Tibial nerve (tissue), 4 donors: ENCODE measurements around the gene CDH26. TPM values are rescaled to one million over a fixed set of nuclear protein-coding genes. Genes with fewer than 3 reads are reported as not detected.
A peak's percentile ranks its signal among the peaks of the same experiment; 100 is the strongest.

Source experiments
- DNase-seq, 2 donors: peaks; one replicate each; pipeline ENCODE4 v3.0.0-alpha.2; 2019; ENCODE audit warnings: low spot score in 2 of 2
- H3K27ac ChIP-seq, 4 donors: fragments of 200-600 bp; sonication (generic) in 3 of 4; one replicate each; pipeline ENCODE4 v1.5.1; 2017 to 2019; ENCODE audit warnings: mild to moderate bottlenecking in 1 of 4
- H3K27me3 ChIP-seq, 2 donors: fragments of 200-600 bp; sonication (generic) in 1 of 2; one replicate each; pipeline versions ENCODE4 v1.5.1 to v1.6.0; 2017 to 2019
- H3K36me3 ChIP-seq, 3 donors: fragments of 200-600 bp; sonication (generic); one replicate each; pipeline ENCODE4 v1.5.1; 2018 to 2019
- H3K4me1 ChIP-seq, 4 donors: fragments of 200-600 bp; sonication (generic) in 3 of 4; one replicate each; pipeline ENCODE4 v1.5.1; 2017 to 2019
- H3K4me3 ChIP-seq, 4 donors: fragments of 200-600 bp; sonication (generic) in 3 of 4; one replicate each; pipeline ENCODE4 v1.5.1; 2017 to 2019; ENCODE audit warnings: mild to moderate bottlenecking in 1 of 4, moderate library complexity in 1 of 4
- H3K9me3 ChIP-seq, 4 donors: fragments of 200-600 bp; sonication (generic) in 3 of 4; one replicate each; pipeline ENCODE4 v1.5.1; 2017 to 2019
- EP300 ChIP-seq, 2 donors: sonication (generic); formaldehyde crosslinking; IDR thresholded peaks; one replicate each; pipeline ENCODE4 v1.6.1; 2017; ENCODE audit warnings: antibody characterized with exemption in 2 of 2, mild to moderate bottlenecking in 1 of 2
- POLR2A ChIP-seq, 2 donors: fragments of 450-650 bp; IDR thresholded peaks; one replicate each; pipeline ENCODE4 v1.6.1; 2017; ENCODE audit warnings: antibody characterized with exemption in 2 of 2, mild to moderate bottlenecking in 2 of 2, moderate library complexity in 2 of 2
- WGBS, 2 donors: methylation state at CpG; one replicate each; pipeline ENCODE4 v1.1.5; 2018; 5-methylcytosine and 5-hydroxymethylcytosine counted together
- total RNA-seq, 4 donors: library from RNA; depleted of rRNA; stranded (reverse); fragments of >200 nt; gene quantifications; one replicate each; pipeline ENCODE4 v1.1.0, GENCODE V29; 2016
- TF ChIP-seq, protein P1 (sequence below), 5 experiments: fragments of 200-600 bp in 3 of 5; fragments of 450-650 bp in 2 of 5; sonication (generic) in 3 of 5; IDR thresholded peaks; one replicate each; pipeline ENCODE4 v1.5.1; 2016 to 2019; ENCODE audit warnings: antibody characterized with exemption in 5 of 5, mild to moderate bottlenecking in 3 of 5, moderate library complexity in 2 of 5

CDH26 gene
- total RNA-seq, 4 donors from 2014 or later, result 1.3 to 4.8 (median 2.6) TPM

DNA sequence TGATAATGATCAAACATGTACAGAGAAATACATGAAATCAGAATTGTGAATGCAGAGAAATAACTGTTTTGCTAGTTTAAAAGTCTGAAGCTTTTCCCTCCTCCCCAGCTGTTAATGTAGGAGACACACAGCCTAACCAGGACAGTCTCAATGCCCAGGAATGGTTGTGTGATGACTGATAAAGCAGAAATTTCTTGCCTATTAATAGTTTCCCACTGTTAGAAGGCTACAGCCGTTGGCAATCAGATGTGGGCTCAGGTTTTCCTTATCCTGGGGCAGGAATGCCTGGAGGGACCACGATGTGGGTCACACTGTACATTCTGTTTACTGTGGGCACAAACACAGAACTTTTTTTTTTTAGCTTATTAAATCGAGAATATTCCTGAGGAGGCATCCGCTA, 20.0 kb upstream of the CDH26 start:
- no peak for DNase-seq
- peaks cover 0 to 76% (median 36%) of the 10 kb centered on the region in 4 donors for H3K4me1 ChIP-seq
- no peaks in the 10 kb centered on the region for H3K27me3 ChIP-seq
- WGBS, 2 donors, result 49 to 50% methylated on average over 4 of the region's 4 CpGs
- peaks cover 0 to 12% (median 0%) of the 10 kb centered on the region in 3 donors for H3K36me3 ChIP-seq
- TF ChIP-seq, protein P1, sequence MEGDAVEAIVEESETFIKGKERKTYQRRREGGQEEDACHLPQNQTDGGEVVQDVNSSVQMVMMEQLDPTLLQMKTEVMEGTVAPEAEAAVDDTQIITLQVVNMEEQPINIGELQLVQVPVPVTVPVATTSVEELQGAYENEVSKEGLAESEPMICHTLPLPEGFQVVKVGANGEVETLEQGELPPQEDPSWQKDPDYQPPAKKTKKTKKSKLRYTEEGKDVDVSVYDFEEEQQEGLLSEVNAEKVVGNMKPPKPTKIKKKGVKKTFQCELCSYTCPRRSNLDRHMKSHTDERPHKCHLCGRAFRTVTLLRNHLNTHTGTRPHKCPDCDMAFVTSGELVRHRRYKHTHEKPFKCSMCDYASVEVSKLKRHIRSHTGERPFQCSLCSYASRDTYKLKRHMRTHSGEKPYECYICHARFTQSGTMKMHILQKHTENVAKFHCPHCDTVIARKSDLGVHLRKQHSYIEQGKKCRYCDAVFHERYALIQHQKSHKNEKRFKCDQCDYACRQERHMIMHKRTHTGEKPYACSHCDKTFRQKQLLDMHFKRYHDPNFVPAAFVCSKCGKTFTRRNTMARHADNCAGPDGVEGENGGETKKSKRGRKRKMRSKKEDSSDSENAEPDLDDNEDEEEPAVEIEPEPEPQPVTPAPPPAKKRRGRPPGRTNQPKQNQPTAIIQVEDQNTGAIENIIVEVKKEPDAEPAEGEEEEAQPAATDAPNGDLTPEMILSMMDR (IDR thresholded peaks at IDR 0.05), result no peak
- TF ChIP-seq EP300 (IDR thresholded peaks at IDR 0.05) (no peak), POLR2A (IDR thresholded peaks at IDR 0.05) (no peak)
- H3K27ac ChIP-seq, result peak overlapping the region in 2 of 4 donors; percentile 26 to 27
- H3K9me3 ChIP-seq, result no peaks in the 10 kb centered on the region
- peak overlapping the region in 1 of 4 donors; percentile 85 for H3K4me3 ChIP-seq

DNA sequence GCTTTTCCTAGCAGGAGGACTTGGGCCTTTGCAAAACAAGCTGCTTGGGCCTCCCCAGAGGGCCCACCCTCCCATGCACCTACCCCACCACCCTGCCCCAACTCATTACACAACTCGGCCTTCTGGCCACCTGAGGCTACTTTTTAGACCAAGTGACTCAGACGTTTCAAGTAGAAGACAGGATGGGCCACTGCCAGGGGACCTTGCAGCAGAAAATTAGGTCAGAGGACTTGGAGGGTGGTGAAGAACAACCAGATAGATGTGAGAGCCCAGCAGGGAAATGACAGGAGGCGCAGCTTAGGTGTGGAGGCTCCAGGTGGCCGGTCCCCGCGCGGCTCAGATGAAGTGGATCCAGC, 19.5 kb upstream of the CDH26 start:
- no peaks in the 10 kb centered on the region for H3K9me3 ChIP-seq
- WGBS, 2 donors, result 74 to 81% methylated on average over 7 of the region's 7 CpGs
- TF ChIP-seq EP300 (IDR thresholded peaks at IDR 0.05), result no peak
- H3K4me3 ChIP-seq, result peak overlapping the region in 2 of 4 donors; percentile 75 to 85
- H3K27ac ChIP-seq, result peak overlapping the region in 2 of 4 donors; percentile 26 to 90
- peaks cover 0 to 15% (median under 1%) of the 10 kb centered on the region in 3 donors for H3K36me3 ChIP-seq
- DNase-seq, result no peak
- H3K4me1 ChIP-seq, result peaks cover 0 to 73% (median 36%) of the 10 kb centered on the region in 4 donors
- no peaks in the 10 kb centered on the region for H3K27me3 ChIP-seq

- DNase-seq, result no peak
- TF ChIP-seq EP300 (IDR thresholded peaks at IDR 0.05), result no peak
- TF ChIP-seq, protein P1 (IDR thresholded peaks at IDR 0.05), result no peak
- no peak for TF ChIP-seq POLR2A (IDR thresholded peaks at IDR 0.05)
- Histone ChIP-seq H3K27me3 (no peaks in the 10 kb centered on the region), H3K4me1 (peaks cover 0 to 73% (median 35%) of the 10 kb centered on the region in 4 donors), H3K9me3 (no peaks in the 10 kb centered on the region), H3K4me3 (peak overlapping the region; percentile 73 to 92 (median 80)), H3K27ac (peak overlapping the region; percentile 85 to 94 (median 91)), H3K36me3 (peaks cover 0 to 20% (median 6%) of the 10 kb centered on the region in 3 donors)
- WGBS, 2 donors, result 53 to 92% methylated on average over 42 to 69 of the region's 104 CpGs
Observed at GRCh38 chr20:59939052-59939878, 19.0 kb upstream of the CDH26 start.

GRCh38 chr20:59939879-59940128, 18.4 kb upstream of the CDH26 start:
- Histone ChIP-seq H3K36me3 (peaks cover 0 to 26% (median 11%) of the 10 kb centered on the region in 3 donors), H3K27ac (peak overlapping the region; percentile 85 to 94 (median 91)), H3K27me3 (no peaks in the 10 kb centered on the region), H3K4me3 (peak overlapping the region; percentile 73 to 92 (median 80)), H3K9me3 (no peaks in the 10 kb centered on the region), H3K4me1 (peaks cover 0 to 73% (median 37%) of the 10 kb centered on the region in 4 donors)
- TF ChIP-seq EP300 (IDR thresholded peaks at IDR 0.05) (no peak), POLR2A (IDR thresholded peaks at IDR 0.05) (no peak)
- TF ChIP-seq, protein P1 (IDR thresholded peaks at IDR 0.05), result no peak
- 0 to 10% methylated on average over 2 to 24 of the region's 24 CpGs for WGBS, 2 donors
- DNase-seq, result no peak

DNA sequence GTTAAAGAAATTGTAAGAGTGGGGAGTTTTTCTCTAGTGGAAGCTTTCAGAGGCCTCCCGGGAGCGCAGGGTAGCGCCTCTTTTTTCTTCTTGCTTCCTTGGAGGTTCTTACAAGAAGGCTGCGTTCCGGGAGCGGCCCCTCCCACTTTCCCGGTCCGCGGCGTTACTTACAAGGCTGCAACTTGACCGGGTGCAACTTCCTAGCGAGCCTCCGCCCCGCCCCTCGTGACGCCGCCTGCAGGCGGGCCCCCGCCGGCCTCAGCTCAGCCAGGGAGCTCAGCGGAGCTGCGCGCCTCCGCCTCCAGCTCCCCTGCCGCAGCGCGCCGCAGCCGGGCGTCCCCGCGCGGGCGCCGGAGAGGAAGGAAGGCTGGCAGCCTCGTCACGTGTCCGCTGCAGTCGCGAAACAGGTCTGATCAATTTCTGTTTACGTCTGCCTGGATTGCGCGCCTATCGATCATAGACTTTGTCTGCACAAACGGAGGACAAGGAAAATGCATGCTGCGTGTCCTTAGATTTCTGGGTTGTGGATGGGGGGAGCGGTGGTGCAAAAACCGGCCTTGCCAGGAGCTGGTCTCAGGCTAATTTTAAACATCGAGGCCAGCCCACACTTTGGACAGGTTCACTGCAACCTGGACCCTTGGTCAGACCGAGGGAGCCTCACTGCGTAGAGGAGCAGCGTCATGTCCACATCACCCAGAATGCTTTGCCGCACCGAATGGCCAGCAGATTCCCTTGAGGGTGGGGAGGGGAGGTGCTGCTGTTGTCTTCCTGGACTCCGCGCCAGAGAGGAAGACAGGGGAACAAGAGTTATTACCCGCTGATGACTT, 17.9 kb upstream of the CDH26 start, which contains the start of the genes FAM217B and PPP1R3D:
TSS of gene FAM217B (plus strand) at position 261 of the 827 bp plus-strand sequence. CDS start 3,555 bp downstream, outside the sequence.
TSS of gene PPP1R3D (minus strand) at position 177 of the 827 bp plus-strand sequence. CDS start 374 bp downstream, outside the sequence.
- H3K27me3 ChIP-seq, result no peaks in the 10 kb centered on the region
- peaks cover 0 to 30% (median 14%) of the 10 kb centered on the region in 3 donors for H3K36me3 ChIP-seq
- peak within 1 kb of the TSS; percentile 73 to 92 (median 80) for H3K4me3 ChIP-seq
- H3K4me1 ChIP-seq, result peaks cover 0 to 78% (median 41%) of the 10 kb centered on the region in 4 donors
- peak within 1 kb of the TSS; percentile 85 to 94 (median 91) for H3K27ac ChIP-seq
- peak; percentile 95 to 96 for DNase-seq
- no peaks in the 10 kb centered on the region for H3K9me3 ChIP-seq
- peak; percentile 52 to 80 for TF ChIP-seq EP300 (IDR thresholded peaks at IDR 0.05)
- TF ChIP-seq POLR2A (IDR thresholded peaks at IDR 0.05), result peak; percentile 80 to 91
- TF ChIP-seq, protein P1 (IDR thresholded peaks at IDR 0.05), result peak in 4 of 5 experiments; percentile 22 to 56 (median 34)
- WGBS, 2 donors, result 0 to 1% methylated on average over 42 to 46 of the region's 57 CpGs
